Stomach (tissue), 9 donors: ENCODE results near the gene GPR4. TPM values are rescaled to one million over a fixed set of nuclear protein-coding genes. Genes with fewer than 3 reads are reported as not detected.
A peak's percentile ranks its signal among the peaks of the same experiment; 100 is the strongest.

Source experiments
- DNase-seq, 2 donors: peaks; one replicate each; pipeline versions ENCODE4 v3.0.0 to v3.0.0-alpha.2; 2013 to 2019
- H3K27ac ChIP-seq, 5 donors: fragments of 200-600 bp in 4 of 5; sonication (generic) in 4 of 5; one replicate each; pipeline ENCODE4 v1.5.1; 2013 to 2019; ENCODE audit warnings: mild to moderate bottlenecking in 1 of 5, moderate library complexity in 1 of 5
- H3K27me3 ChIP-seq, 3 donors: fragments of 200-600 bp; sonication (generic); one replicate each; pipeline ENCODE4 v1.5.1; 2017 to 2019; ENCODE audit warnings: mixed run types in 1 of 3
- H3K36me3 ChIP-seq, 4 donors: fragments of 200-600 bp; sonication (generic); 1 replicate in 3 of 4; 2 replicates in 1 of 4; pipeline ENCODE4 v1.5.1; 2016 to 2019
- H3K4me1 ChIP-seq, 4 donors: fragments of 200-600 bp; sonication (generic); one replicate each; pipeline ENCODE4 v1.5.1; 2016 to 2019
- H3K4me3 ChIP-seq, 4 donors: fragments of 200-600 bp; sonication (generic) in 3 of 4; one replicate each; pipeline ENCODE4 v1.5.1; 2016 to 2019; ENCODE audit warnings: mild to moderate bottlenecking in 1 of 4
- H3K9me3 ChIP-seq, 4 donors: fragments of 200-600 bp; sonication (generic); one replicate each; pipeline ENCODE4 v1.5.1; 2016 to 2019
- CTCF ChIP-seq, 7 experiments: fragments of 450-650 bp in 4 of 7; fragments of 200-600 bp in 3 of 7; sonication (generic) in 3 of 7; IDR thresholded peaks; one replicate each; pipeline ENCODE4 v1.5.1; 2016 to 2019; ENCODE audit warnings: antibody characterized with exemption in 7 of 7, control low read depth in 2 of 7, mild to moderate bottlenecking in 1 of 7
- EP300 ChIP-seq: sonication (generic); formaldehyde crosslinking; IDR thresholded peaks from one replicate; pipeline ENCODE4 v1.6.1; 2017; ENCODE audit warnings: antibody characterized with exemption
- POLR2A ChIP-seq, 4 donors: fragments of 450-650 bp; IDR thresholded peaks; one replicate each; pipeline ENCODE4 v1.6.1; 2016; ENCODE audit warnings: antibody characterized with exemption in 4 of 4, control low read depth in 2 of 4, mild to moderate bottlenecking in 1 of 4, moderate library complexity in 1 of 4
- POLR2AphosphoS5 ChIP-seq, 3 donors: sonication (generic); formaldehyde crosslinking; IDR thresholded peaks; one replicate each; pipeline ENCODE4 v1.6.1; 2016; ENCODE audit warnings: antibody characterized with exemption in 3 of 3
- WGBS, 5 donors: extraction: QIAGEN DNeasy Blood & Tissue Kit in 3 of 5; methylation state at CpG; one replicate each; pipeline versions ENCODE4 v1.1.5 to v1.1.7; 2013 to 2018; 5-methylcytosine and 5-hydroxymethylcytosine counted together
- intact Hi-C: fragments of 100-400 bp; cut with DNase I; formaldehyde crosslinking; loops from one replicate; pipeline ENCODE4 v1.15.1; 2023; ENCODE audit warnings: low total_unique reads
- polyA plus RNA-seq, 3 donors: library from polyadenylated mRNA; stranded (reverse); fragments of 200-250 nt; gene quantifications; one replicate each; pipeline ENCODE4 v1.2.3, GENCODE V29; 2013
- total RNA-seq, 5 donors: library from RNA; depleted of rRNA; stranded (reverse); fragments of >200 nt; gene quantifications; one replicate each; pipeline versions ENCODE4 v1.1.0 to v1.2.3, GENCODE V29; 2014 to 2016
- donor health status: healthy with polysubstance abuse.
- donor health status: Bipolar disorder and iron deficiency.
- donor health status: healthy.

GPR4 gene
- total and polyA plus RNA-seq, 8 donors: 0.60 to 5.8 (median 2.3) TPM

- Histone ChIP-seq H3K36me3 (no peaks in the 10 kb centered on the region), H3K4me1 (peaks cover 47 to 70% (median 64%) of the 10 kb centered on the region in 4 donors), H3K9me3 (no peaks in the 10 kb centered on the region), H3K4me3 (peak overlapping the region in 3 of 4 donors; percentile 17 to 40 (median 40)), H3K27ac (peak overlapping the region in 3 of 5 donors; percentile 68 to 85 (median 85)), H3K27me3 (peaks cover 3 to 39% (median 4%) of the 10 kb centered on the region in 3 donors)
- intact Hi-C loops: loop anchor here (5.0 to 10.0 kb wide), 2 partner anchors 36 to 118 kb away; no protein-coding TSS in a partner anchor
- 3 to 11% (median 5%) methylated on average over 32 to 39 of the region's 39 CpGs for WGBS, 5 donors
- TF ChIP-seq POLR2AphosphoS5 (IDR thresholded peaks at IDR 0.05): peak in 1 of 3 donors; percentile 8
- no peak for TF ChIP-seq POLR2A (IDR thresholded peaks at IDR 0.05)
- peak in 6 of 7 experiments; percentile 65 to 99 (median 98) for TF ChIP-seq CTCF (IDR thresholded peaks at IDR 0.05)
- TF ChIP-seq EP300: no peak
- peak; percentile 88 to 95 for DNase-seq
Measured at GRCh38 chr19:45643024-45643926, 41.3 kb upstream of the GPR4 start.

GRCh38 chr19:45641274-45642105 is 39.5 kb upstream of the GPR4 start:
- no peaks in the 10 kb centered on the region for H3K36me3 ChIP-seq
- intact Hi-C loops: loop anchor here (5.0 to 10.0 kb wide), 2 partner anchors 34 to 117 kb away; no protein-coding TSS in a partner anchor
- peaks cover 3 to 33% (median 4%) of the 10 kb centered on the region in 3 donors for H3K27me3 ChIP-seq
- peak overlapping the region; percentile 37 to 46 (median 40) for H3K4me3 ChIP-seq
- peaks cover 52 to 81% (median 71%) of the 10 kb centered on the region in 4 donors for H3K4me1 ChIP-seq
- no peaks in the 10 kb centered on the region for H3K9me3 ChIP-seq
- 1 to 7% (median 4%) methylated on average over 24 to 40 of the region's 40 CpGs for WGBS, 5 donors
- H3K27ac ChIP-seq: peak overlapping the region; percentile 68 to 85 (median 85)
- no peak for TF ChIP-seq POLR2AphosphoS5 (IDR thresholded peaks at IDR 0.05)
- TF ChIP-seq CTCF (IDR thresholded peaks at IDR 0.05): no peak
- TF ChIP-seq EP300: no peak
- TF ChIP-seq POLR2A (IDR thresholded peaks at IDR 0.05): no peak
- DNase-seq: peak; percentile 95

GRCh38 chr19:45640849-45641273 is 38.8 kb upstream of the GPR4 start:
- DNase-seq: peak in 1 of 2 donors; percentile 50
- H3K36me3 ChIP-seq: no peaks in the 10 kb centered on the region
- intact Hi-C loops: loop anchor here (5.0 to 10.0 kb wide), 2 partner anchors 34 to 116 kb away; no protein-coding TSS in a partner anchor
- H3K9me3 ChIP-seq: no peaks in the 10 kb centered on the region
- 38 to 48% (median 39%) methylated on average over 17 of the region's 17 CpGs for WGBS, 5 donors
- peaks cover 3 to 27% (median 4%) of the 10 kb centered on the region in 3 donors for H3K27me3 ChIP-seq
- TF ChIP-seq POLR2AphosphoS5 (IDR thresholded peaks at IDR 0.05) (no peak), EP300 (no peak), POLR2A (IDR thresholded peaks at IDR 0.05) (no peak)
- H3K4me3 ChIP-seq: peak overlapping the region in 2 of 4 donors; percentile 40 to 46
- H3K27ac ChIP-seq: peak overlapping the region; percentile 68 to 85 (median 85)
- H3K4me1 ChIP-seq: peaks cover 46 to 75% (median 65%) of the 10 kb centered on the region in 4 donors

- Histone ChIP-seq H3K4me3 (peak within 1 kb of the TSS; percentile 63 to 72 (median 68)), H3K27me3 (peaks cover 0 to 10% (median 0%) of the 10 kb centered on the region in 3 donors), H3K9me3 (no peaks in the 10 kb centered on the region), H3K27ac (peak within 1 kb of the TSS; percentile 59 to 81 (median 74)), H3K4me1 (peaks cover 42 to 67% (median 57%) of the 10 kb centered on the region in 4 donors), H3K36me3 (no peaks in the 10 kb centered on the region)
- intact Hi-C loops: no loop called here
- TF ChIP-seq EP300: no peak
- TF ChIP-seq POLR2AphosphoS5 (IDR thresholded peaks at IDR 0.05): peak in 1 of 3 donors; percentile 6
- TF ChIP-seq CTCF (IDR thresholded peaks at IDR 0.05): peak in 1 of 7 experiments; percentile 5
- no peak for TF ChIP-seq POLR2A (IDR thresholded peaks at IDR 0.05)
- DNase-seq: peak; percentile 71 to 89
- WGBS, 5 donors: 2 to 4% (median 2%) methylated on average over 35 to 52 of the region's 52 CpGs
Measured at GRCh38 chr19:45638930-45639729, 37.1 kb upstream of the GPR4 start, which contains the start of gene EML2. TSS of gene EML2 (minus strand) at chr19:45639397. CDS start at chr19:45639376, 21 bp downstream.
